ENCODE measurements around the gene DZANK1.

DNA sequence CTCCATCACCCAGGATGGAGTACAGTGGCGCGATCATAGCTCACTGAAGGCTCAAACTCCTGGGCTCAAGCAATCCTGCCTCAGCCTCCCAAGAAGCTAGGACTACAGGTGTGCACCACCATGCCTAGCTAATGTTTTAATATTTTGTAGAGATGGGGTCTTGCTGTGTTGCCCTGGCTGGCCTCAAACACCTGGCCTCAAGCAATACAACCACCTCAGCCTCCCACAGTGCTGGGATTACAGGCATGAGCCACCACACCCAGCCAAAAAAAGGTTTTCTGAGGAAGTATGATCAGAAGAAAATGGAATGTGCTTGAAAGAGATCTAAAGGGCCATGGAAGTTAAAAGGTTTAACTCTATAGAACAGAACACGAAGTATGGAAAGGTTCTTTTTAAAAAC, 21.5 kb upstream of the DZANK1 start:
- TF ChIP-seq, protein P1, sequence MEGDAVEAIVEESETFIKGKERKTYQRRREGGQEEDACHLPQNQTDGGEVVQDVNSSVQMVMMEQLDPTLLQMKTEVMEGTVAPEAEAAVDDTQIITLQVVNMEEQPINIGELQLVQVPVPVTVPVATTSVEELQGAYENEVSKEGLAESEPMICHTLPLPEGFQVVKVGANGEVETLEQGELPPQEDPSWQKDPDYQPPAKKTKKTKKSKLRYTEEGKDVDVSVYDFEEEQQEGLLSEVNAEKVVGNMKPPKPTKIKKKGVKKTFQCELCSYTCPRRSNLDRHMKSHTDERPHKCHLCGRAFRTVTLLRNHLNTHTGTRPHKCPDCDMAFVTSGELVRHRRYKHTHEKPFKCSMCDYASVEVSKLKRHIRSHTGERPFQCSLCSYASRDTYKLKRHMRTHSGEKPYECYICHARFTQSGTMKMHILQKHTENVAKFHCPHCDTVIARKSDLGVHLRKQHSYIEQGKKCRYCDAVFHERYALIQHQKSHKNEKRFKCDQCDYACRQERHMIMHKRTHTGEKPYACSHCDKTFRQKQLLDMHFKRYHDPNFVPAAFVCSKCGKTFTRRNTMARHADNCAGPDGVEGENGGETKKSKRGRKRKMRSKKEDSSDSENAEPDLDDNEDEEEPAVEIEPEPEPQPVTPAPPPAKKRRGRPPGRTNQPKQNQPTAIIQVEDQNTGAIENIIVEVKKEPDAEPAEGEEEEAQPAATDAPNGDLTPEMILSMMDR (IDR thresholded peaks at IDR 0.05; ENCODE audit: extremely low read depth in 1 of 2, insufficient read depth in 1 of 2, low read depth in 1 of 2, low read length in 2 of 2) = no peak
- no peak for TF ChIP-seq FOS (IDR thresholded peaks at IDR 0.05; ENCODE audit: borderline replicate concordance, insufficient read depth, low read length)
- TF ChIP-seq EZH2 (IDR thresholded peaks at IDR 0.05; ENCODE audit: borderline replicate concordance, low read depth, low read length, severe bottlenecking) = no peak
- no peak for TF ChIP-seq POLR2A (IDR thresholded peaks at IDR 0.05; ENCODE audit: low read depth, low read length)
- no peak for TF ChIP-seq MYC (IDR thresholded peaks at IDR 0.05; ENCODE audit: low read depth, low read length)
- no peak for TF ChIP-seq GATA2 (IDR thresholded peaks at IDR 0.05; ENCODE audit: insufficient read depth, insufficient read length, low read depth, low read length)
- TF ChIP-seq POLR2AphosphoS5 (IDR thresholded peaks at IDR 0.05; ENCODE audit: insufficient read depth, low read depth, low read length) = no peak
- no peak for TF ChIP-seq JUN (IDR thresholded peaks at IDR 0.05; ENCODE audit: borderline replicate concordance, insufficient read depth, insufficient read length, low read depth)
- TF ChIP-seq, protein P2, sequence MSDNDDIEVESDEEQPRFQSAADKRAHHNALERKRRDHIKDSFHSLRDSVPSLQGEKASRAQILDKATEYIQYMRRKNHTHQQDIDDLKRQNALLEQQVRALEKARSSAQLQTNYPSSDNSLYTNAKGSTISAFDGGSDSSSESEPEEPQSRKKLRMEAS (IDR thresholded peaks at IDR 0.05; ENCODE audit: insufficient read depth, insufficient read length) = no peak
